HG03095 (cell line): ENCODE data around the gene BRPF1.

Source experiments
- ATAC-seq: cut with Tn5 transposase; IDR thresholded peaks from one replicate; pipeline ENCODE4 v1.9.1; 2021; ENCODE audit warnings: moderate library complexity; ENCODE audit not compliant: unreplicated experiment

Gene BRPF1

DNA sequence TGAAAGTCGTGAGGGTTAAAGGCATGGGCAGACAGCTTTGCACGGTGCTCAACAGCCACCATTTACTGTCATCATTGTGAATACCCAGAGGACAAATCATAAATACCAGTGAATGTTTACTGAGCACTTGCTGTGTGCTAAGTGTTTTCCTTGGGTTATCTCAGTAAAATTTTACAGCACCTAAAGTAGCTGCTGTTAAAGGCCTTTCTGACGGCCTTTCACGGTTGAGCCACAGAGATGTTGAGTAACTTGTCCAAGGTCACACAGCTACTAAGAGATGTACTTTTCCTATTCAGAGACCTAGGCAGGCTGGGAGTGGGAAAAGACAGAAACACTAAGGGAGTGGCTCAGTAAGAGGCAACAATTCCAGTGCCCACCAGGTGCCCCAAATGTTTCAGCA lies 28.3 kb upstream of the BRPF1 start:
- ATAC-seq, result no peak

DNA sequence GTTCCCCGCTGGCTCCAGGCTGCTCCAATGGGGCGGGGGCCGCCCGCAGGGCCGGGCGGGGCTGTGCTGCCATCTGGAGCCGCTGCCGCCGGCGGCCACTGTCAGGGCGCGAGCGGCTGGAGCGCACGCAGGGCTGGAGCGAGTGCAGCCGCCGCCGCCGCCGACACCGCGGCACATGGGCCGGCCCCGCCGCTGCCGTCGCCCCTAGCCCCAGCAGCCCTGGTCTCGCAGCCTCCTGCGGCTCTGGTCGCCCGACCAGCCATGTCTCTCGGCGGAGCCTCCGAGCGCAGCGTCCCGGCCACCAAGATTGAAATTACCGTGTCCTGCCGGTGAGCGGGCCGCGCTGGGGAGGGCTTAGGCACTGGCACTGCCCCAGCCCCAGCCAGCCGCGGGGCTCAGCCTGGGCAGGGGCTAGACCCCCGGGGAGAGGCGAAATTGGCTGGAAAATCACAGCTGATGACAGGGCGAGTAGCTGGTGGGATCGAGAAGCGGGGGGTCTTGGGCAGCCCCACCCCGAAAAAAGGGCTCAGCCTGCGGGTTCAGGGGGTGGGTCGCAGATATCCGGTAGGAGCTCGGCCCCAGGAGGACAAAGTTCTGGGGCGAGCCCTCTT lies 27.7 kb upstream of the BRPF1 start, which contains the start of gene CPNE9:
CPNE9 (plus strand) TSS at position 98 of the 611 bp plus-strand sequence; CDS start at position 262, 164 bp downstream.
- no peak for ATAC-seq

DNA sequence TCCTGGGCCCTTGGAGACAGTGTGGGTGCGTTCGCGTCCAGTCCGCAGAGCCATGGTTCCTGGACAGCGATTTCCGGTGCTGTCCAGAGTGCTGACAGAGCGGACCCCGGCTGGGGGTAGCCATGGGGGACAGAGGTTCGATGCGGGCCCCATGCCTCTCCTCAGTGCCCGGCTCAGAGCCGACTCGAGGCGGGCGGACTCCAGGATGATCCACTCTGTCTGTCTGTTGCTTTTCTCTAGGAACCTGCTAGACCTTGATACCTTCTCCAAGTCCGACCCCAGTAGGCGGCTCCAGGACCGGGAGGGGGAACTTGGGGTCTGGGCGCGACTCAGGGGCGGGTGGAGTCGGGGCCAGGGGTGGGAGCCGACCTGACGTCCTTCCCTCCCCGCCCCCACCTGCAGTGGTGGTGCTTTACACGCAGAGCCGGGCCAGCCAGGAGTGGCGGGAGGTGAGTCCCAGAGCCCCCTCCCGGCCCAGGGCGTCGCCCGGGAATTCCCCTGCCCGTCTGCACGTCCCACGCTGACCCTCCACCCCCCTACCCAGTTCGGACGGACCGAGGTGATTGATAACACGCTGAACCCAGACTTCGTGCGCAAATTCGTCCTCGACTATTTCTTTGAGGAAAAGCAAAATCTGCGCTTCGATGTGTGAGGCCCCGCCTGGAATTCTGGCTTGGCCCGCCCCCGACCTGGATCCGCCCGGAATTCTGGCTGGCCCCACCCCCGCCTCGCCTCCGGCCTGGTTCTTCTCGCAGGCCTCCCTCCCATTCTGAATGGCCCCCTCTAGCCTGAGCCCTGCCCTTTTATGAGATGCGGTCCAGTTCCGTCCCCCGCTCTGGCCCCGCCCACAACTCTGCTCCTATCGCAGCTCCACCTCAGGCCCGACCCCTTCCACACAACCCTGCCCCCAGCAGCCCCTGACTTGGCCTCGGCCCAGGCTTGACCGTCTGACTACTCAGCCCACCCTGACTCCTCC lies 26.9 kb upstream of the BRPF1 start:
- no peak for ATAC-seq

DNA sequence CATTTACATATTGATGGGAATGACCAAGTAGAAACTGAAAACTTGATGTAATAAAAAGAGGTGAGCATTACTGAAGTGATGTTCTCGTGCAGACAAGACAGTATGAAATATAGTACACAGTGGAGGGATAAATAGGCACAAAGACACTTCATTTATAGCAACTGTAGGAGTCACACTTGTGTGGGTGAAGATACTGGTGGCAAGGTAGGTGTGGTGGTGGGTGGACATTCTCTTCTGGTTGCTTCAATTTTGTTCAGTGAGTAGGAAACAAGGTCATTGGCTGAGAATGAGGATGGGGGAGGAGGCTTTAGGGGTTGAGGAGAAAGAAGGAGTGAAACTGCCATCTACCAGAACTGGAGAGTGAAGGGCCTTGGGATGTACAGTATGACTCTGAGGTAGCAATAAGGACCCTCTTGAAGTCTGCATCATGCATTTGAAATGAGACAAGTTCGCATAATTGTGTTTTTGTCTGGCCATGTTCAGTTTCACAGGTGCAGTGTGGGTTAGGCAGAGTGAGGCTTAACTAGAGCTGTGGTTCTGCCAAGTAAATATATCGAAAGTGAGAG lies 21.3 kb upstream of the BRPF1 start:
- ATAC-seq, result no peak

DNA sequence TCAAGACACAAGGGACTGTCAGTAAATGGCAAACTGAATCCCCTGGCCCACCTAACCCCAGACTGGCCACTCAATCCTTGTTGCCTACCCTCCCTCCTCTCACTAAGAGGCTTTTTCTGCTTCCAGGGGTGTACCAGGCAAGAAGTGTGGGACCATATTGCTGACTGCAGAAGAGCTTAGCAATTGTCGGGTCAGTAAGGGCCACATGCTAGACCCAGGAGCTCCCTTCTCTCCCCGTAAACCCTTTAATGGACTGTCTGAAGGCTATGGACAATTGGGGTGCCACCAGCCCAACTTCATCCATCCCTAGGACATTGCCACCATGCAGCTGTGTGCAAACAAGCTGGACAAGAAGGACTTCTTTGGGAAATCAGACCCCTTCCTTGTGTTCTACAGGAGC lies 19.1 kb upstream of the BRPF1 start:
- no peak for ATAC-seq

DNA sequence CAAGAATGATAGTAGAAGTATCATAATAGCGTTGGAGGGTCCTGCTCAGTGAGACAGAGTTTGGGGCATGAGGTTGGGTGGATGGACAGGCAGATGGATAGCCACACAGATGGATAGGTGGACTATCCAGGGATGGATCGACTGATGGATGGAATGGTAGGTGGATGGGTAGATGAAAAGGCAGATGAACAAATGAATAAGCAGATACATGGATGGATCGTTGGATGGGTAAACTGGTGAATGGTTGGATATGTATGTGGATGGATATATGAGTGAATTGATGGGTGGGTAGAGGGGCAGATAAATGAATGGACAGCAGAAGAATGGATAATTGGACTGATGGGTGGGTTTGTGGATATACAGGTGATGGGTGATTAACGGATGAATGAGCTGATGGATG lies 18.4 kb upstream of the BRPF1 start:
- no peak for ATAC-seq

DNA sequence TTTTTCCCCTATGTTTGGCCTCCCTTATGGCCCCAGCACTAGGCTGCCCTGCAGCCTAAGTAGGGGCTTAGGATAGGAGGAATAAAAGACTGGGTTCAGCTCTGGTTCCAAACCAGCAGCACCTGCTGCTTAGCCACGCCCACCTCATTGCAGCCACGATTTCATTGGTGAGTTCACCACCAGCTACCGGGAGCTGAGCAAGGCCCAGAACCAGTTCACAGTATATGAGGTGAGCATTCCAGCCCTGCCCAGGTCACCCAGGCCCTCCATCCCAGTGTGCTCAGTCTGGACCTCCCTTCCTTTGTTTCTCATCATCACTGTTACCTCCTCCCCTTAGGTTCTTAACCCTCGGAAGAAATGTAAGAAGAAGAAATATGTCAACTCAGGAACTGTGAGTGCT lies 16.4 kb upstream of the BRPF1 start:
- ATAC-seq, result no peak

DNA sequence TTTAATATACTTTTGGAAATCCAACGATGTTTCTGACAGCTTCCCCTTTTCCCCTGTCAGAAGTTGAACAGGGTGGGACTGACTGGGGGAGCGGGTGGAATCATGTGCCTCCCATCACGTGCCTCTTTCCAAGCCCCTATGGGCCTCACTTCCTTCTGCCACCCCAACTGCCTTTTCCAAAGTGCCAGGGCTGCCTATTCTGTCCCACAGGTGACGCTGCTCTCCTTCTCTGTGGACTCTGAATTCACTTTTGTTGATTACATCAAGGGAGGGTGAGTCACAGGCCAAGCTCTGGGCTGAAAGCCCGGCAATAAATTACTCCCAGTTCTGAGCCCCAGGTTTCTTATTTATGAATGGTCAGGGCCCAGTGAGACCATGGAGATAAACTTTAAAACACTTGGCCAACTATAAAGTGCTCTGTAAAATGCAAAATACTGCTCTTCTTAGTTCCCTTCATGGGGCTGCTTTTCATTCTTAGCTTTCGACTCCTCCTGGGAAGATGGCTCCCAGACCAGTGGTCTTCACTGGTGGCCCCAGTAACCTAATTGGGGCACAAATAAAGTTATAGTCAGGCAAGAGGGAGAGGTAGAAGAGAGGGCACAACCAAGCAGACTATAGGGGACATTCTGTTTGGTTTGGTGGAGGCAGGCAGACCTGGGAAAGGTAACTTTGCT lies 15.6 kb upstream of the BRPF1 start:
- ATAC-seq, result no peak

DNA sequence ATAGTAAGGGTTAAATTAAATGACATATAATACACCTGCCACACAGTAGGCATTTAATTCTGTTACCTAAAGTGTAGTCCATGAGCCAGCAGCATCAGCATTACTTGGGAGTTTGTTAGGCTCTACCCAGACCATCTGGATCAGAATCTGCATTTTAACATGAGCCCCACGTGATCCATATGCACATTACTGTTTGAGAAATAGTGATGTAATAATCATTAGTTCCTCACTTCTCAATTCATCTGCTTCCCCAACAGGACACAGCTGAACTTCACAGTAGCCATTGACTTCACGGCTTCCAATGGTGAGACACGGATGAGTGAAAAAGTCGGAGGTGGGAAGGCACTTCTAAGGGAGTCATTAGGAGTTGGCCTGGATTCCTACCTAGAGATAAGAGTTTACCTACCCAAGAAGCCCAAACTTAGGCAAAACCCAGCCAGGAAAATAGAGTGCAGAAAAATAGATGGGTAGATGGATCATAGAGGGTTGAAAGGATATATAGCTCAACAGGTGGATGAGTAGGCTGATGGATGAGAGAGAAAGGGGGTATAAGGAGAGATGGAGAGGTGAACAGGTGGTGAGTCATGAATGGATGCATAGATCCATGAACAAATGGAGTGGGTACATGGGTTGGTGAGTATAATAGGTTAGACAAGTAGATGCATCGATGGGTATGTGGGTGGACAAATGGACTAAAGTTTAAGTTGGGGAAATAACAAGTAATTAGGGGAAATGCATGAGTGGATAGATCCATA lies 14.6 kb upstream of the BRPF1 start:
- ATAC-seq, result no peak

DNA sequence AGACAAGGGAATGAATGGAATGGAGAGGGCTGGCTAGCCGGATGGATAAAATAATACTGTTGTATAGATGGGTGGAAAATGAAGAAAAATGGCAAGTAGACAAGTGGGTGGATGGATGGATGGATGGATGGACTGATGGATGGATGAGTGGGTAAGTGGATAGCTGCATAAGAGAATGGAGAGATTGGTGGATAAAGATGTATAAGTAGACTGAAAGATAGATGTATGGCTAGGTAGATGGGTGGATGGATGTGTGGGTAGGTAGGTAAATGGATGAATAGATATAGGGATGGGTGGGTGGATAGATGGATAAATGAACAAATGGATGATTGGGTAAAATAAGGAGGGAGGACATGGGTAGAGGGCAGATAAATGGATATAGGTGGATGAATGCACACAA lies 14.0 kb upstream of the BRPF1 start:
- ATAC-seq, result no peak

DNA sequence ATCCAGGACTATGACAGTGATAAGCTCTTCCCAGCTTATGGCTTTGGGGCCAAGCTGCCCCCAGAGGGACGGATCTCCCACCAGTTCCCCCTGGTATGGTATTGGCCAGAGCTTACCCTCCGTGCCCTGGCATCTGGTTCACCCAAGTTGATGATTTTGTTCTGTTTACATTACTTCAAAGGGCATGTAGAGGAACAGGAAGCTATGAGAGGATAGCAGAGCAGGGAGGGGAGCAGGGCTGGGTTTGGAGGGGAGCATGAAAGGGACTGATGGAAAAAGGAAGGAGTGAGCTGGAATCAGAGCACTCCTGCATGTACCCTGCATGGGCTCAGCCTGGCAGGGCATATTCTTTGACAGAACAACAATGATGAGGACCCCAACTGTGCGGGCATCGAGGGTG lies 13.4 kb upstream of the BRPF1 start:
- no peak for ATAC-seq

DNA sequence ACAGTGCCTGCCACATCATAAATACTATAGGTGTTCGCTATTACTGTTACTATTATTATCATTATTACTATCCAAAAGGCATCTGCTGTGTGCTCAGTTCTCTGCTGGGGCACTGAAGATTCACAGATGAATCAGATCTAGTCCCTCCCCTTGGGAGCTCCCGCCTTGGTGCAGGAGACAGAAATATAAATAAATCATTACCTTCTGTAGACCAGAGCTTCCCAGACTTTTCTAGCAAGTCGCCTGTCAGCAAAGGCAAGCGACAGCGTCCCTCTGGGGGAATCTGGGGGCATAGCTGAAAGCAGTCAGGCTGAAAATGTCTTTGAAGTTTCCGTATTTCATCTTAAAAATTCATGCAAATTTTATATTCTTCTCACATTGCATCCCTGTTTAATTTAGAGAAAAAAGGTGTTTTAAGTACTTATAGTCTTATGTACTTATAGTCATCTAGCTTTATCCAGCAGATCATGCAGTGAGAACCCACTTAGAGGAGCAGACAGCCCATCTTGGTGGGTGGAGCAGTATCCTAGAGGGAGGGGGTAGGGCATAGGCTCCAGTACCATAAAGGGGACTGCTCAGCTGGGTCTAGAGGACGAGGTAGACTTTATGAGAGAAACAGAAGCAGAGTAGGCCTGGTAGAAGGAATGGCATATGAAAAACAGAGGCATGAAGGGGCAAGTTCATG lies 10.4 kb upstream of the BRPF1 start:
- ATAC-seq, result no peak

DNA sequence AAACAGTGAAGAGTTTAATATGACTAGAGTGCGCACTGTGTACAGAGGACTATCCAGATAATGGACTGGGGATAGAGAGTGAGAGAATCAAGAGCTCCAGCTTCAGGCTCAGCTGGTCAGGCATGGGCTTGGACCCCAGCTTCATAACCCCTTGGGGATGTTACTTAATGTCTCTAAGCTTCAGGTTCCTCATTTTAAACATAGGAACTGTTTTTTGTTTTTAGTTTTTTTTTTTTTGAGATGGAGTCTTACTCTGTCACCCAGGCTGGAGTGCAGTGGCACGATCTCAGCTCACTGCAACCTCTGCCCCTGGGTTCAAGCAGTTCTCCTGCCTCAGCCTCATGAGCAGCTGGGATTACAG lies 9.9 kb upstream of the BRPF1 start:
- no peak for ATAC-seq

DNA sequence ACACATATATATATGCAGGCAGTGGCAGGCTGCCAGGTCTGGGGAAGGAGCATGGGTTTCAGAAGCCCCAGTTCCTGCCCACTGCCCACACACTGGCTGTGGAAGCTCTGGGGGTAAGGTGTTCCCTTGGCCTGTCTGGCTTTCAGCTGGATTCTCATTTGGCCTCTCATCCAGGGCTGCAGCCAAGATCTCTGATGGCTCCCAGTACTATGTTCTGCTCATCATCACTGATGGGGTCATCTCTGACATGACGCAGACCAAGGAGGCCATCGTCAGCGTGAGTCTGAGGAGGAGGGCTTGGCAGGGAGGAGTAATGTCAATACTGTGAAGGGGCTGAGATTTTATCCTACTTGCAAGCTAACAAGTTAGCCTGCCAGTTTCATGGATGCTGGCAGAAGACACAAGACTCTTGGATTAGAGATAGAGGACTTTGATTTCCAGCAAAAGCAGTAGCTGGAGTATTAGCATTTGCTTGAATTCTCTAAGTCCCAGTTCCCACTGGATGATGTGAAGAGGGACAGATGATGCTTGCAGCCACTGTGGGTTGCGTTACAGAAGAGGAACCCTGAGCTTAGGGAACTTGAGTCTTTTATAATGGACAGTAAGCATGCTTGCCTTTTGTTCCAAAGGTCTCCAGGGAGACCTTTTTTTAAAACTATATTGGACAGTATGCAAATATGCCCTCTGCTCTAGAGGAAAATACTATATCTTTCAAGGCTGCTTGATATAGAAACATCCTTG lies 5.6 kb upstream of the BRPF1 start:
- no peak for ATAC-seq

DNA sequence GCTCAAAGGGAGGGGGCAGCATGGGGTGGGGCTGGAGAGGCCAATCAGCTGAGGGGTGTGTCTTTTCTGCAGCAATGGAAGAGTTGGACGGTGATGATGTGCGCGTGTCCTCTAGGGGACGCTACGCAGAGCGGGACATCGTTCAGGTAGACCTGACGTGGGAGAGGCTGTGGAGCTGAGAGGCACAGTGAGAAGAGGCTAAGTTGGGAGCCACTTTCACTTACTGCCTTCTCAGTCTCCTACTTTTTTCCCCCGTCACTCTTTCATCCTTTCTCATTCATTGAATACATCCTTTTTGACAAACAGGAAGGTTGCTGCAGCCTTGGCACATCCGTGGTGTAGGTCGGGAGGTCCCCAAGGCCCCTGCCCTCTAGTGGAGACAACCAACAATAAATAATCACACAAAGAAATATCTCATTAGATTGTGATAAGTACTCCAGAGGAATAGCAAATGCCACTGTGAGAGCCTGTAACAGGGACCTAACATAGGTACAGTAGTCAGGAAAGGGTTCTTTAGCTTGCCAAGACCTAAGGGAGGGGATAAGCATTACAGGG lies 4.4 kb upstream of the BRPF1 start:
- ATAC-seq, result no peak

DNA sequence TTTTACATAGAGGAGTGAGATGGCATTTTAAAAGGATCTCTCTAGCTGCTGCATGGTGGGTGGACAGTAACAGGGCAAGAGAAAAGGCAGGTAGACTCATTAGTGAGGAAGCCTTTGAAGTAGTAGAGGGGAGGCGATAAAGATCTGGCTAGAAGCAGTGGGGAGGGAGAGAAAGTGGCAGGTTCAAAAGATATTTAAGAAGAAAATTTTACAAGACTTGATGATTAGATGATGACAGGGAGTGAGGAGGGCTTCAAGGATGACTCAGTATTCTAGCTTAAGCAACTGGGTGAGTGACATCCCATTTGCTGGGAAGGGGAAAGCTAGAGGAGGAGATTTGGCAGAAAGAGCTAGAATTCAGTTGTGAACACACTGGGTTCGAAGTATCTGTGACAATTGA lies 3.8 kb upstream of the BRPF1 start:
- no peak for ATAC-seq

DNA sequence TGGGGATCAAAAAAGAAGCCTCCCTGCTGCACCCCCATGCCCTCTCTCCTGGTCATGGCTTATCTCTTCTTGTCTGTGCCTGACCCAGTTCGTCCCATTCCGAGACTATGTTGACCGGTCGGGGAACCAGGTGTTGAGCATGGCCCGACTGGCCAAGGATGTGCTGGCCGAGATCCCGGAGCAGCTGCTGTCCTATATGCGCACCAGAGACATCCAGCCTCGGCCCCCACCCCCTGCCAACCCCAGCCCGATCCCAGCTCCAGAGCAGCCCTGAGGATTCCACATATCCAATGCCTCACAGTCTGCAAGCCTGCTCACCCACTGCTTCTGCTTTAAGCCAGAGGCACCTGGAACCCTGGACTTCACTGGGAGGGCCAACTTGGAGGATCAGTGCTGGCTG lies 2.1 kb upstream of the BRPF1 start:
- ATAC-seq, result no peak

DNA sequence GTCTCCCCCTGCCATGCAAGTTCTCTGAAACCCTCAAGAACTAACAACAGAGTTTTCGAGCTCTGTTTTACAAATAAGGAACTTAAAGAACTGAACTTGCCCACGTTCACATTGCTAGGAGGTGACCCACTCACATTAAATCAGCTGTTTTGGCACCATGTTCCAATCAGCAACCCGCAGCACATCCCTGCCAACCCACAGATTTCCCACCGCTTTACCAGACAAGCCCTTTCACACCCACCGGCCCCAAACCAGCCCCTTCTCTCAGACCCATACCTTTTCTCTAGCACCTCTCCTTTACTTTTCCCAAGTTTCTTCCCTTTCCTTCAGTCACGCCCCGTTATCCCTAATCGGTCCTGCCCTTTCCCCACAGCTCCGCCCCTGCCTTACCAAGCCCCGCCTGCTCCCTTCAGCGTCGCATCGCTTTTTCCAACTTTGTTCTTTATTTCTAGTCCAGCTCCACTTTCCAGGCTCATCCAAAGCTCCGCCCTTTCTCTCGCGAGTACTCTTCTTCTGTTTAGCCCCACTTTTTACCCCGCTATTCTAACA lies 804 bp upstream of the BRPF1 start:
- ATAC-seq, result peak; percentile 41
